ENCODE results near the gene ZMIZ2. TPM values are rescaled to one million over a fixed set of nuclear protein-coding genes. Genes with fewer than 3 reads are reported as not detected.
A peak's percentile ranks its signal among the peaks of the same experiment; 100 is the strongest.
"Not testable (repeated sequence)": the region's sequence is repeated elsewhere in the genome, so short reads cannot be mapped to it uniquely, and the experiment has no call there.

Gene ZMIZ2
- polyA plus RNA-seq, 1 donor (not counting 4 experiments of a cell fraction or from before 2014, with no cell fraction given): 3.2 TPM

- dilution Hi-C loops (cut with MboI; ENCODE audit: extremely low pct_ligation_motif_present, low sequenced_read_pairs): no loop called here
- Histone ChIP-seq H3K27me3 (ENCODE audit: control insufficient read depth, extremely low read depth, insufficient read depth, low read length) (no peaks in the 10 kb centered on the region), H3K79me2 (ENCODE audit: control insufficient read depth, insufficient read depth, low read length) (peaks cover 30% of the 10 kb centered on the region), H4K20me1 (ENCODE audit: control insufficient read depth, extremely low read depth, insufficient read depth, low read length) (peaks cover 44% of the 10 kb centered on the region), H3K9me3 (ENCODE audit: control insufficient read depth, low read depth, low read length) (no peaks in the 10 kb centered on the region), H3K9me1 (ENCODE audit: control insufficient read depth, extremely low read depth, insufficient read depth, low read length) (peaks cover 3% of the 10 kb centered on the region), H3K4me2 (ENCODE audit: control insufficient read depth, extremely low read depth, insufficient read depth, low read depth, low read length) (no peak overlapping the region), H3K36me3 (ENCODE audit: control insufficient read depth in 2 of 2, extremely low read depth in 1 of 2, insufficient read depth in 2 of 2, low read length in 2 of 2) (peaks cover 20 to 44% of the 10 kb centered on the region in 2 experiments), H3K4me3 (ENCODE audit: control insufficient read depth in 2 of 3, extremely low read depth in 1 of 3, insufficient read depth in 2 of 3, low read depth in 1 of 3, low read length in 3 of 3) (no peak overlapping the region), H3K9ac (ENCODE audit: control insufficient read depth, extremely low read depth, insufficient read depth, low read length) (no peak overlapping the region), H3K4me1 (ENCODE audit: control insufficient read depth, extremely low read depth, insufficient read depth, low read length) (peaks cover 23% of the 10 kb centered on the region), H3K27ac (ENCODE audit: control insufficient read depth, insufficient read depth, low read length) (peak overlapping the region; percentile 59), H2AFZ (ENCODE audit: control insufficient read depth, low read length) (no peak overlapping the region)
- TF ChIP-seq EZH2 (IDR thresholded peaks at IDR 0.05; ENCODE audit: low read length): no peak
- no peak for TF ChIP-seq CTCF (optimal IDR thresholded peaks at IDR 0.05 in 1 of 3, IDR thresholded peaks at IDR 0.05 in 1 of 3, conservative IDR thresholded peaks at IDR 0.05 in 1 of 3; ENCODE audit: extremely low read depth in 1 of 3, insufficient read depth in 2 of 3, low read length in 3 of 3)
- no peak for DNase-seq (ENCODE audit: low read depth, low spot score)
- FAIRE-seq: no peak
These were observed 53.9 kb downstream of the ZMIZ2 start for GRCh38 chr7:44802418-44803025.

GRCh38 chr7:44803828-44804519 lies 55.3 kb downstream of the ZMIZ2 start:
- H3K9ac ChIP-seq (ENCODE audit: control insufficient read depth, extremely low read depth, insufficient read depth, low read length); H2AFZ ChIP-seq (ENCODE audit: control insufficient read depth, low read length); FAIRE-seq; H3K9me1 ChIP-seq (ENCODE audit: control insufficient read depth, extremely low read depth, insufficient read depth, low read length); H3K4me3 ChIP-seq (ENCODE audit: control insufficient read depth in 2 of 3, extremely low read depth in 1 of 3, insufficient read depth in 2 of 3, low read depth in 1 of 3, low read length in 3 of 3); dilution Hi-C loops (cut with MboI; ENCODE audit: extremely low pct_ligation_motif_present, low sequenced_read_pairs); H3K9me3 ChIP-seq (ENCODE audit: control insufficient read depth, low read depth, low read length); H3K4me2 ChIP-seq (ENCODE audit: control insufficient read depth, extremely low read depth, insufficient read depth, low read depth, low read length); H3K27ac ChIP-seq (ENCODE audit: control insufficient read depth, insufficient read depth, low read length); H3K27me3 ChIP-seq (ENCODE audit: control insufficient read depth, extremely low read depth, insufficient read depth, low read length); DNase-seq (ENCODE audit: low read depth, low spot score): not testable (repeated sequence)
- Histone ChIP-seq H3K4me1 (ENCODE audit: control insufficient read depth, extremely low read depth, insufficient read depth, low read length) (peaks cover 16% of the 10 kb centered on the region), H3K36me3 (ENCODE audit: control insufficient read depth in 2 of 2, extremely low read depth in 1 of 2, insufficient read depth in 2 of 2, low read length in 2 of 2) (peaks cover 17 to 33% of the 10 kb centered on the region in 2 experiments), H4K20me1 (ENCODE audit: control insufficient read depth, extremely low read depth, insufficient read depth, low read length) (peaks cover 31% of the 10 kb centered on the region), H3K79me2 (ENCODE audit: control insufficient read depth, insufficient read depth, low read length) (peaks cover 15% of the 10 kb centered on the region)

Data from keratinocyte (primary cell).